WTC11 (cell line): ENCODE measurements around the gene CRABP2. TPM values are rescaled to one million over a fixed set of nuclear protein-coding genes. Genes with fewer than 3 reads are reported as not detected.

Experiments used
- ATAC-seq: fragments of 200-7000 bp; cut with Tn5 transposase; 2 replicates; pipeline ENCODE4 v1.10.0; 2021; ENCODE audit warnings: mild to moderate bottlenecking, moderate library complexity
- CTCF ChIA-PET: fragments of 300-600 bp; sonication (Branson Sonifier 250); formaldehyde crosslinking; loops from one replicate; lab custom pipeline; 2021; ENCODE audit warnings: antibody characterized with exemption; lab: Charles Lee
- POLR2A ChIA-PET: fragments of 350-600 bp; sonication (Branson Sonifier 250); formaldehyde crosslinking; loops from one replicate; lab custom pipeline; 2021; ENCODE audit warnings: antibody characterized with exemption; lab: Charles Lee
- DNase-seq: peaks from one replicate; pipeline ENCODE4 v3.0.0; 2021; ENCODE audit warnings: low spot score
- H3K27ac Mint-ChIP-seq: 2 replicates; pipeline ENCODE4 v1.8.0; 2021; ENCODE audit warnings: mixed read lengths
- H3K27me3 Mint-ChIP-seq: 2 replicates; pipeline ENCODE4 v1.8.0; 2021; ENCODE audit warnings: low read depth, mild to moderate bottlenecking, moderate library complexity, mixed read lengths
- H3K36me3 Mint-ChIP-seq: 2 replicates; pipeline ENCODE4 v1.8.0; 2021; ENCODE audit warnings: mixed read lengths
- H3K4me1 Mint-ChIP-seq: 2 replicates; pipeline ENCODE4 v1.8.0; 2022; ENCODE audit warnings: mixed read lengths
- H3K4me3 Mint-ChIP-seq: 2 replicates; pipeline ENCODE4 v1.8.0; 2021; ENCODE audit warnings: mild to moderate bottlenecking, moderate library complexity, mixed read lengths
- H3K9me3 Mint-ChIP-seq: 2 replicates; pipeline ENCODE4 v1.8.0; 2021; ENCODE audit warnings: mixed read lengths
- ATF3 ChIP-seq: sonication (generic); formaldehyde crosslinking; conservative IDR thresholded peaks from 2 replicates; pipeline ENCODE4 v1.8.1; 2022; ENCODE audit warnings: mild to moderate bottlenecking, missing genetic modification reagents
- CBFB ChIP-seq: sonication (generic); formaldehyde crosslinking; IDR thresholded peaks from 2 replicates; pipeline ENCODE4 v1.8.1; 2022; ENCODE audit warnings: mild to moderate bottlenecking, low read depth, missing genetic modification reagents
- FOXP1 ChIP-seq: sonication (generic); formaldehyde crosslinking; IDR thresholded peaks from 2 replicates; pipeline ENCODE4 v1.8.0; 2022; ENCODE audit warnings: missing genetic modification reagents, mild to moderate bottlenecking, moderate library complexity, borderline replicate concordance
- JAZF1 ChIP-seq: fragments of 250-450 bp; sonication (Bioruptor Pico); IDR thresholded peaks from 2 replicates; pipeline ENCODE4 v1.9.0; 2021; ENCODE audit warnings: moderate library complexity, mild to moderate bottlenecking, inconsistent platforms
- JUN ChIP-seq: sonication (generic); formaldehyde crosslinking; IDR thresholded peaks from 2 replicates; pipeline ENCODE4 v1.8.0; 2023; ENCODE audit warnings: mild to moderate bottlenecking, missing genetic modification reagents
- KAT7 ChIP-seq: sonication (generic); formaldehyde crosslinking; IDR thresholded peaks from 2 replicates; pipeline ENCODE4 v1.8.1; 2023; ENCODE audit warnings: missing genetic modification reagents, mild to moderate bottlenecking, borderline replicate concordance
- MAX ChIP-seq: sonication (generic); formaldehyde crosslinking; IDR thresholded peaks from 2 replicates; pipeline ENCODE4 v1.8.0; 2022; ENCODE audit warnings: mild to moderate bottlenecking, missing genetic modification reagents
- NFE2L1 ChIP-seq: sonication (generic); formaldehyde crosslinking; IDR thresholded peaks from 2 replicates; pipeline ENCODE4 v1.8.1; 2023; ENCODE audit warnings: missing genetic modification reagents
- NR3C1 ChIP-seq: sonication (generic); formaldehyde crosslinking; conservative IDR thresholded peaks from 2 replicates; pipeline ENCODE4 v1.8.1; 2023; ENCODE audit warnings: low read depth, mild to moderate bottlenecking, missing genetic modification reagents
- STAT6 ChIP-seq: sonication (generic); formaldehyde crosslinking; conservative IDR thresholded peaks from 2 replicates; pipeline ENCODE4 v1.8.1; 2023; ENCODE audit warnings: mild to moderate bottlenecking, low read depth, missing genetic modification reagents, moderate library complexity
- TP53 ChIP-seq: sonication (generic); formaldehyde crosslinking; IDR thresholded peaks from 2 replicates; pipeline ENCODE4 v1.8.1; 2023; ENCODE audit warnings: mild to moderate bottlenecking, missing genetic modification reagents
- ZBTB21 ChIP-seq: sonication (generic); formaldehyde crosslinking; IDR thresholded peaks from 2 replicates; pipeline ENCODE4 v1.8.1; 2023; ENCODE audit warnings: mild to moderate bottlenecking, missing genetic modification reagents, borderline replicate concordance
- ZNF121 ChIP-seq: sonication (generic); formaldehyde crosslinking; IDR thresholded peaks from 2 replicates; pipeline ENCODE4 v1.8.0; 2023; ENCODE audit warnings: missing genetic modification reagents
- ZNF138 ChIP-seq: sonication (generic); formaldehyde crosslinking; conservative IDR thresholded peaks from 2 replicates; pipeline ENCODE4 v1.8.1; 2022; ENCODE audit warnings: mild to moderate bottlenecking, moderate library complexity, missing genetic modification reagents
- ZNF281 ChIP-seq: sonication (generic); formaldehyde crosslinking; IDR thresholded peaks from 2 replicates; pipeline ENCODE4 v1.8.0; 2023; ENCODE audit warnings: mild to moderate bottlenecking, missing genetic modification reagents
- ZNF317 ChIP-seq: sonication (generic); formaldehyde crosslinking; IDR thresholded peaks from 2 replicates; pipeline ENCODE4 v1.8.1; 2023; ENCODE audit warnings: low read depth, mild to moderate bottlenecking, moderate library complexity, missing genetic modification reagents, borderline replicate concordance
- ZNF416 ChIP-seq: fragments of 250-450 bp; sonication (Bioruptor Pico); IDR thresholded peaks from 2 replicates; pipeline ENCODE4 v1.9.0; 2021; ENCODE audit warnings: mild to moderate bottlenecking, inconsistent platforms
- ZSCAN18 ChIP-seq: fragments of 250-450 bp; sonication (Bioruptor Pico); IDR thresholded peaks from 2 replicates; pipeline ENCODE4 v2.1.2; 2022; ENCODE audit warnings: mild to moderate bottlenecking, moderate library complexity
- total RNA-seq: library from RNA; stranded (reverse); gene quantifications from 3 replicates; pipeline ENCODE4 v1.2.3, GENCODE V29; 2021
- TF ChIP-seq, protein P1 (sequence below): fragments of 250-450 bp; sonication (Bioruptor Pico); IDR thresholded peaks from 2 replicates; pipeline ENCODE4 v1.8.0; 2021; ENCODE audit warnings: mild to moderate bottlenecking
- TF ChIP-seq, protein P2 (sequence below): sonication (generic); formaldehyde crosslinking; IDR thresholded peaks from 2 replicates; pipeline ENCODE4 v1.8.0; 2023; ENCODE audit warnings: missing genetic modification reagents
- TF ChIP-seq, protein P3 (sequence below): fragments of 250-450 bp; sonication (Bioruptor Pico); IDR thresholded peaks from 2 replicates; pipeline ENCODE4 v1.9.0; 2021; ENCODE audit warnings: mild to moderate bottlenecking

CRABP2 gene
- total RNA-seq, 1 experiment from 2014 or later: 135 TPM

DNA sequence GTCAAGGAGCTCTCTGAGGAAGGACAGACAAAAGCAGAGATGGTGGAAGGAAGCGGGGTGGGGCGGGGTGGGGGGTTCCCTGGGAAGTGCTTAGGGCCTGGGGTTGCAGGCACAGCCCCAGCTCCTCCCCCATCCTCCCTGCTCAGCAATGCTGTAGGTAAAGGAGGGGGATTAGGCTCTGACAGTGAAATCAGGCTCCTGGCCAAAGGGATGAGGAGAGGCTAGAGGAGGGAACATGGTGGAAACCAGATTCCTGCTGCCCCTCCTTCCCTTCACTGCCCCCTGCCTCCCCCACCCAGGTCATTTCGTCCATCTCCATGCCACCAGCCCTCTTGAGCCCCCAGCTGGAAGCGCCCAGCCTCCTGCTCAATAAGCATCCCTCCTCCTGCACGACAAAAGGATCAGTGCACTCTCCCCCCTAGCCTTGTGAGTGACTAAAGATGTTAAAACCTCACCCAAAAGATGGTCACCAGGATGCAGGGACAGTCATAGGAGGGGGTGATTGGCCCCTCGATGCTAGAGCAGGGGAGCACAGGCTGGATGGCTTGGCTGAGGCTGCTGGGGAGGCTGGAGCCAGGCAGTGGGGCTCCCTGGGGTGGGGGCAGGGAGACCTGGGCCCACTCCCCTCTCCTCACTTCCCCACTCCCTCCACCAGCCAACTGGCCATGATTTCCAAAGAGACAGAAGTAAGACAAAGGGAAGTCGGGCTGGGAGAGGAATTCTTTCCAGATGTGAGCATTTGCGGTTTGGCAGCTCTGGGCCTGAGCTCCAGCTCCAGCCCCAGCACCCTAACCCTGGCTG, 2.2 kb upstream of the CRABP2 start:
- DNase-seq: peak; percentile 58
- no peaks in the 10 kb centered on the region for H3K9me3 Mint-ChIP-seq
- ChIA-PET POLR2A (interaction anchor here (0.9 to 5.4 kb wide), 15 partner anchors 14 to 83 kb away, joined by 3 to 195 read pairs (median 8); partner anchors contain the start of genes HDGF, ISG20L2, METTL25B and MRPL24), CTCF (interaction anchor here (0.7 to 25.2 kb wide), 22 partner anchors 8 to 227 kb away, joined by 3 to 1553 read pairs (median 16); partner anchors contain the start of genes HAPLN2, INSRR, ISG20L2 and LRRC71)
- peaks cover 71% of the 10 kb centered on the region for H3K4me1 Mint-ChIP-seq
- H3K36me3 Mint-ChIP-seq: peaks cover 4% of the 10 kb centered on the region; the same call in 1 of the 2 replicates
- H3K27me3 Mint-ChIP-seq: peaks cover 23% of the 10 kb centered on the region
- peak overlapping the region; percentile 84 for H3K4me3 Mint-ChIP-seq
- peak overlapping the region; percentile 92 for H3K27ac Mint-ChIP-seq
- TF ChIP-seq ZNF281: peak; percentile 20; the same call in 1 of the 2 replicates
- no peak for TF ChIP-seq TP53
- TF ChIP-seq CBFB (CRISPR knock-in tag): 0 out of 2 replicates have a peak, but pooled peaks have one; percentile 4
- no peak for TF ChIP-seq ZNF121 (CRISPR knock-in tag)
- TF ChIP-seq, protein P1, sequence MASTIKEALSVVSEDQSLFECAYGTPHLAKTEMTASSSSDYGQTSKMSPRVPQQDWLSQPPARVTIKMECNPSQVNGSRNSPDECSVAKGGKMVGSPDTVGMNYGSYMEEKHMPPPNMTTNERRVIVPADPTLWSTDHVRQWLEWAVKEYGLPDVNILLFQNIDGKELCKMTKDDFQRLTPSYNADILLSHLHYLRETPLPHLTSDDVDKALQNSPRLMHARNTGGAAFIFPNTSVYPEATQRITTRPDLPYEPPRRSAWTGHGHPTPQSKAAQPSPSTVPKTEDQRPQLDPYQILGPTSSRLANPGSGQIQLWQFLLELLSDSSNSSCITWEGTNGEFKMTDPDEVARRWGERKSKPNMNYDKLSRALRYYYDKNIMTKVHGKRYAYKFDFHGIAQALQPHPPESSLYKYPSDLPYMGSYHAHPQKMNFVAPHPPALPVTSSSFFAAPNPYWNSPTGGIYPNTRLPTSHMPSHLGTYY (CRISPR knock-in tag): 0 out of 2 replicates have a peak, but pooled peaks have one; percentile 24
- TF ChIP-seq ZNF416: 0 out of 2 replicates have a peak, but pooled peaks have one; percentile 22
- peak; percentile 10 for ATAC-seq

DNA sequence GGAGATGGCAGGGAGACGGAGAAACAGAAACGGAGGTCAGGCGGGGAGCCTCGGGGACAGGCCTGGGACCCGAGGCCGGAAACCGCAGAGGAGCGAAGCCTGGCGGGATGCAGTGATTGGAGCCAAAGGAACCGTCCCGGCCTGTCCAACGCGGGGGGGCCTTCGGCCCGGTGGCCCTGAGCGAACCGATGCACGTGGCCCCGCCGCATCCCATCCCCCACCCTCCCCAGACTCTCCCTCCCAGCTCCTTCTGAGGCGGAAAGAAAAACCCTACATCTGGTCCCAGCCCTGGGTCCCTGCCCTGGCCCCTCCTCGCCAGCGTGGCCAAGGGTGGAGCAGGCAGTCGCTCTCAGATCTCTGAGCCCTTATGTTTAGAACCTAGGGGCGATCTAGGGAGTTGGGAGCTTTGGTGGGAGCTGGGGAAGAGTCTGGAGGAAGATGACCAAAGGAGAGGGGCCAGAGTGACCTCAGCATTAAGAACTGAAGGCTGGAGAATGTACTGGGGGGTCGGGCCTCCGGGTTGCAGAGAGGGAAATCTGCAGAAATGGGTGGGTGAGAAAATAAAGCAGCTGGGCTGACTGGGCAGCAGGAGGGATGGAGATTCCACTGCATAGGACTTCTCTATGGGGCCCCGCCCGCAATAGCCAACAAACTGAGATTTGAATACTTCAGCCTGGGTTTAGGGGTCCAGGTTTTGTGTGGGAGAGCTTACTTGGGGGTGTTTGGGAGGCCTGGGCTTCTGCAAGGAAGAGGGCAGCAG, 1.5 kb upstream of the CRABP2 start:
- H3K27ac Mint-ChIP-seq: peak overlapping the region; percentile 96
- H3K9me3 Mint-ChIP-seq: no peaks in the 10 kb centered on the region
- ATAC-seq (peak; percentile 3), DNase-seq (peak; percentile 78)
- H3K4me3 Mint-ChIP-seq: peak overlapping the region; percentile 84
- peaks cover 4% of the 10 kb centered on the region; the same call in 1 of the 2 replicates for H3K36me3 Mint-ChIP-seq
- peaks cover 64% of the 10 kb centered on the region for H3K4me1 Mint-ChIP-seq
- H3K27me3 Mint-ChIP-seq: peaks cover 23% of the 10 kb centered on the region
- CTCF ChIA-PET: interaction anchor here (0.6 to 25.2 kb wide), 33 partner anchors 9 to 394 kb away, joined by 3 to 1553 read pairs (median 8); partner anchors contain the start of genes HAPLN2, HDGF, INSRR and ISG20L2
- POLR2A ChIA-PET: interaction anchor here (1.0 to 5.4 kb wide), 19 partner anchors 8 to 83 kb away, joined by 3 to 195 read pairs (median 7); partner anchors contain the start of genes HDGF, ISG20L2, METTL25B and MRPL24
- no peak for TF ChIP-seq ZNF317 (CRISPR knock-in tag)
- TF ChIP-seq JUN (CRISPR knock-in tag): no peak
- TF ChIP-seq, protein P2, sequence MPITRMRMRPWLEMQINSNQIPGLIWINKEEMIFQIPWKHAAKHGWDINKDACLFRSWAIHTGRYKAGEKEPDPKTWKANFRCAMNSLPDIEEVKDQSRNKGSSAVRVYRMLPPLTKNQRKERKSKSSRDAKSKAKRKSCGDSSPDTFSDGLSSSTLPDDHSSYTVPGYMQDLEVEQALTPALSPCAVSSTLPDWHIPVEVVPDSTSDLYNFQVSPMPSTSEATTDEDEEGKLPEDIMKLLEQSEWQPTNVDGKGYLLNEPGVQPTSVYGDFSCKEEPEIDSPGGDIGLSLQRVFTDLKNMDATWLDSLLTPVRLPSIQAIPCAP (CRISPR knock-in tag): no peak
- no peak for TF ChIP-seq ZBTB21
- TF ChIP-seq ZNF138 (CRISPR knock-in tag): 0 out of 2 replicates have a peak, but pooled peaks have one; percentile 37
- TF ChIP-seq ZNF416: 0 out of 2 replicates have a peak, but pooled peaks have one; percentile 66
- no peak for TF ChIP-seq ATF3 (CRISPR knock-in tag)
- TF ChIP-seq, protein P3, sequence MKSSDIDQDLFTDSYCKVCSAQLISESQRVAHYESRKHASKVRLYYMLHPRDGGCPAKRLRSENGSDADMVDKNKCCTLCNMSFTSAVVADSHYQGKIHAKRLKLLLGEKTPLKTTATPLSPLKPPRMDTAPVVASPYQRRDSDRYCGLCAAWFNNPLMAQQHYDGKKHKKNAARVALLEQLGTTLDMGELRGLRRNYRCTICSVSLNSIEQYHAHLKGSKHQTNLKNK (CRISPR knock-in tag): no peak
- TF ChIP-seq JAZF1 (CRISPR knock-in tag): no peak
- TF ChIP-seq NR3C1 (CRISPR knock-in tag): 0 out of 2 replicates have a peak, but pooled peaks have one; percentile 48
- no peak; the same call in 1 of the 2 replicates for TF ChIP-seq MAX (CRISPR knock-in tag)
- TF ChIP-seq ZSCAN18 (CRISPR knock-in tag): no peak
- TF ChIP-seq NFE2L1 (CRISPR knock-in tag): no peak
- TF ChIP-seq STAT6 (CRISPR knock-in tag): no peak
- TF ChIP-seq KAT7 (CRISPR knock-in tag): 0 out of 2 replicates have a peak, but pooled peaks have one; percentile 18
- no peak for TF ChIP-seq FOXP1
